ENCODE results near the gene CCDC66. TPM values are rescaled to one million over a fixed set of nuclear protein-coding genes. Genes with fewer than 3 reads are reported as not detected.

Gene CCDC66
- 10 to 100 TPM; 19.5 to 88.2 TPM for total RNA-seq
- 10 to 100 TPM in 1 of 2 donors, 1 to 10 TPM in 1; 5.1 to 12.1 TPM for polyA plus RNA-seq
- long read RNA-seq, donor 1, partial matches to known transcripts: 0 of 2 reads
- long read RNA-seq, donor 1, other reads (novel, unspliced or antisense): 0 of 2 reads
- long read RNA-seq, donor 2, partial matches to known transcripts: 0 of 3 reads
- long read RNA-seq, donor 2, other reads (novel, unspliced or antisense): 0 of 3 reads
- long read RNA-seq, donor 3, partial matches to known transcripts: 0 of 3 reads
- long read RNA-seq, donor 3, other reads (novel, unspliced or antisense): 0 of 3 reads
- long read RNA-seq, donor 4, partial matches to known transcripts: 6 of 8 reads
- long read RNA-seq, donor 4, other reads (novel, unspliced or antisense): 0 of 8 reads
- long read RNA-seq, donor 5, partial matches to known transcripts: 0 of 2 reads
- long read RNA-seq, donor 5, other reads (novel, unspliced or antisense): 0 of 2 reads

GRCh38 chr3:56556908-56557830 lies at the start of gene CCDC66:
TSS of gene CCDC66 (plus strand) at chr3:56557175. CDS start at chr3:56557243, 68 bp downstream.
- Histone ChIP-seq H3K36me3 (ENCODE audit: control insufficient read depth in 4 of 4, insufficient read depth in 4 of 4, low read length in 4 of 4) (peaks cover 0 to 10% (median 4%) of the 10 kb centered on the region in 4 donors), H3K27ac (ENCODE audit: low read depth in 1 of 2, low read length in 1 of 2) (peak within 1 kb of the TSS; percentile 92 to 96), H3K4me1 (ENCODE audit: control insufficient read depth in 5 of 5, insufficient read depth in 5 of 5, low read length in 5 of 5) (peaks cover 0 to 10% (median 4%) of the 10 kb centered on the region in 5 donors), H3K4me3 (peak within 1 kb of the TSS; percentile 74), H3K9me3 (ENCODE audit: control insufficient read depth in 4 of 4, insufficient read depth in 3 of 4, low read length in 3 of 4) (no peaks in the 10 kb centered on the region), H3K27me3 (ENCODE audit: control insufficient read depth in 3 of 3, insufficient read depth in 3 of 3, low read length in 2 of 3) (peaks cover 0 to 3% (median 3%) of the 10 kb centered on the region in 3 donors), H3K9ac (ENCODE audit: insufficient read depth in 1 of 2, low read length in 2 of 2) (peak within 1 kb of the TSS; percentile 76 to 97)
- TF ChIP-seq CTCF (IDR thresholded peaks at IDR 0.05; ENCODE audit: control extremely low read depth, extremely low read depth): peak; percentile 29
- peak; percentile 96 to 97 (median 96) for DNase-seq
- WGBS, 2 donors: 0% methylated on average over 54 of the region's 54 CpGs
- ATAC-seq (ENCODE audit: insufficient read depth, low FRiP score): peak; percentile 99

- Histone ChIP-seq H3K36me3 (ENCODE audit: control insufficient read depth in 4 of 4, insufficient read depth in 4 of 4, low read length in 4 of 4) (no peaks in the 10 kb centered on the region), H3K4me3 (no peak overlapping the region), H3K4me1 (ENCODE audit: control insufficient read depth in 5 of 5, insufficient read depth in 5 of 5, low read length in 5 of 5) (no peaks in the 10 kb centered on the region), H3K27me3 (ENCODE audit: control insufficient read depth in 3 of 3, insufficient read depth in 3 of 3, low read length in 2 of 3) (no peaks in the 10 kb centered on the region), H3K9me3 (ENCODE audit: control insufficient read depth in 4 of 4, insufficient read depth in 3 of 4, low read length in 3 of 4) (no peaks in the 10 kb centered on the region), H3K9ac (ENCODE audit: insufficient read depth in 1 of 2, low read length in 2 of 2) (no peak overlapping the region), H3K27ac (ENCODE audit: low read depth in 1 of 2, low read length in 1 of 2) (no peak overlapping the region)
- ATAC-seq (ENCODE audit: insufficient read depth, low FRiP score) (no peak), DNase-seq (no peak)
- WGBS, 2 donors: 58 to 65% methylated on average over 1 of the region's 1 CpG
- TF ChIP-seq CTCF (IDR thresholded peaks at IDR 0.05; ENCODE audit: control extremely low read depth, extremely low read depth): no peak
Measured at GRCh38 chr3:56519641-56520040, 37.3 kb upstream of the CCDC66 start.

- Histone ChIP-seq H3K4me1 (ENCODE audit: control insufficient read depth in 5 of 5, insufficient read depth in 5 of 5, low read length in 5 of 5) (no peaks in the 10 kb centered on the region), H3K36me3 (ENCODE audit: control insufficient read depth in 4 of 4, insufficient read depth in 4 of 4, low read length in 4 of 4) (no peaks in the 10 kb centered on the region), H3K4me3 (no peak overlapping the region), H3K27me3 (ENCODE audit: control insufficient read depth in 3 of 3, insufficient read depth in 3 of 3, low read length in 2 of 3) (no peaks in the 10 kb centered on the region), H3K27ac (ENCODE audit: low read depth in 1 of 2, low read length in 1 of 2) (no peak overlapping the region), H3K9me3 (ENCODE audit: control insufficient read depth in 4 of 4, insufficient read depth in 3 of 4, low read length in 3 of 4) (no peaks in the 10 kb centered on the region), H3K9ac (ENCODE audit: insufficient read depth in 1 of 2, low read length in 2 of 2) (no peak overlapping the region)
- ATAC-seq (ENCODE audit: insufficient read depth, low FRiP score): no peak
- 53 to 61% methylated on average over 7 of the region's 7 CpGs for WGBS, 2 donors
- no peak for DNase-seq
- no peak for TF ChIP-seq CTCF (IDR thresholded peaks at IDR 0.05; ENCODE audit: control extremely low read depth, extremely low read depth)
Measured at GRCh38 chr3:56522374-56522773, 34.6 kb upstream of the CCDC66 start.
